Liver (tissue), 9 donors: ENCODE results near the gene SLC12A7. TPM values are rescaled to one million over a fixed set of nuclear protein-coding genes. Genes with fewer than 3 reads are reported as not detected.

ENCODE experiments used
- DNase-seq: peaks from one replicate; pipeline ENCODE4 v3.0.0-alpha.2; 2017; ENCODE audit warnings: low spot score
- H3K27ac ChIP-seq, 2 donors: one replicate each; pipeline ENCODE4 v1.7.0; 2013; ENCODE audit warnings: inconsistent platforms in 2 of 2, low read length in 2 of 2, control low read depth in 1 of 2, low read depth in 1 of 2, mild to moderate bottlenecking in 1 of 2
- H3K27me3 ChIP-seq, 4 donors: one replicate each; pipeline versions ENCODE4 v1.6.1 to v1.7.0; 2013; ENCODE audit warnings: low read length in 3 of 4, inconsistent platforms in 1 of 4, mild to moderate bottlenecking in 1 of 4, moderate library complexity in 1 of 4; ENCODE audit not compliant: control insufficient read depth in 4 of 4, insufficient read depth in 4 of 4
- H3K36me3 ChIP-seq, 4 donors: one replicate each; pipeline versions ENCODE4 v1.6.1 to v1.7.0; 2013; ENCODE audit warnings: low read length in 3 of 4, mild to moderate bottlenecking in 3 of 4, low read depth in 1 of 4, moderate library complexity in 1 of 4; ENCODE audit not compliant: control insufficient read depth in 4 of 4, insufficient read depth in 3 of 4
- H3K4me1 ChIP-seq, 4 donors: one replicate each; pipeline versions ENCODE4 v1.6.1 to v1.7.0; 2013; ENCODE audit warnings: low read length in 3 of 4, mild to moderate bottlenecking in 3 of 4, moderate library complexity in 1 of 4; ENCODE audit not compliant: control insufficient read depth in 4 of 4, insufficient read depth in 4 of 4
- H3K4me3 ChIP-seq, 3 donors: one replicate each; pipeline versions ENCODE4 v1.6.1 to v1.7.0; 2013; ENCODE audit warnings: low read length in 3 of 3, control low read depth in 1 of 3, low read depth in 1 of 3, mild to moderate bottlenecking in 1 of 3
- H3K9ac ChIP-seq, 2 donors: one replicate each; pipeline ENCODE4 v1.7.0; 2013; ENCODE audit warnings: low read length in 2 of 2, mild to moderate bottlenecking in 2 of 2, moderate library complexity in 2 of 2, control low read depth in 1 of 2, low read depth in 1 of 2
- H3K9me3 ChIP-seq, 4 donors: one replicate each; pipeline versions ENCODE4 v1.6.1 to v1.7.0; 2013; ENCODE audit warnings: low read length in 3 of 4; ENCODE audit not compliant: control insufficient read depth in 4 of 4
- EGR1 ChIP-seq, 2 donors: IDR thresholded peaks; 2 replicates each; pipeline ENCODE4 v1.6.1; 2016 to 2018; ENCODE audit warnings: antibody characterized with exemption in 2 of 2, low read depth in 2 of 2
- FOXA1 ChIP-seq: IDR thresholded peaks from 2 replicates; pipeline ENCODE4 v1.6.1; 2016; ENCODE audit warnings: antibody characterized with exemption
- FOXA2 ChIP-seq: IDR thresholded peaks from 2 replicates; pipeline ENCODE4 v1.6.1; 2016; ENCODE audit warnings: antibody characterized with exemption
- GABPA ChIP-seq, 2 donors: IDR thresholded peaks in 1 of 2; conservative IDR thresholded peaks in 1 of 2; 2 replicates each; pipeline ENCODE4 v1.6.1; 2016; ENCODE audit warnings: antibody characterized with exemption in 2 of 2, mild to moderate bottlenecking in 1 of 2, moderate library complexity in 1 of 2
- HNF4A ChIP-seq, 2 donors: conservative IDR thresholded peaks; 2 replicates each; pipeline ENCODE4 v1.6.1; 2016; ENCODE audit warnings: antibody characterized with exemption in 2 of 2, mild to moderate bottlenecking in 2 of 2
- HNF4G ChIP-seq: IDR thresholded peaks from 2 replicates; pipeline ENCODE4 v1.6.1; 2016; ENCODE audit warnings: antibody characterized with exemption
- JUND ChIP-seq, 2 donors: IDR thresholded peaks; 2 replicates each; pipeline ENCODE4 v1.6.1; 2016; ENCODE audit warnings: antibody characterized with exemption in 2 of 2
- NR2F2 ChIP-seq: IDR thresholded peaks from 2 replicates; pipeline ENCODE4 v1.6.1; 2016; ENCODE audit warnings: antibody characterized with exemption
- RAD21 ChIP-seq, 2 donors: IDR thresholded peaks; 2 replicates each; pipeline ENCODE4 v1.6.1; 2016; ENCODE audit warnings: antibody characterized with exemption in 2 of 2, mild to moderate bottlenecking in 2 of 2
- RXRA ChIP-seq, 2 donors: IDR thresholded peaks; 2 replicates each; pipeline ENCODE4 v1.6.1; 2017 to 2018; ENCODE audit warnings: antibody characterized with exemption in 2 of 2, mild to moderate bottlenecking in 1 of 2
- SP1 ChIP-seq: IDR thresholded peaks from 2 replicates; pipeline ENCODE4 v1.6.1; 2018; ENCODE audit warnings: antibody characterized with exemption, mild to moderate bottlenecking
- TAF1 ChIP-seq: conservative IDR thresholded peaks from 2 replicates; pipeline ENCODE4 v1.6.1; 2016; ENCODE audit warnings: antibody characterized with exemption, mild to moderate bottlenecking
- WGBS: extraction: QIAGEN DNeasy Blood & Tissue Kit; methylation state at CpG from one replicate; pipeline ENCODE4 v1.1.7; 2013; 5-methylcytosine and 5-hydroxymethylcytosine counted together
- polyA plus RNA-seq, 2 donors: library from polyadenylated mRNA; stranded (reverse) in 1 of 2; unstranded in 1 of 2; fragments of 200-250 nt in 1 of 2; fragments of >200 nt in 1 of 2; fragmentation: Nextera tagmentation in 1 of 2; extraction: Ambion mirVana in 1 of 2; gene quantifications; one replicate each; pipeline versions ENCODE4 v1.2.1 to v1.2.3, GENCODE V29; 2013 to 2015
- total RNA-seq, 2 donors: library from RNA; depleted of rRNA; stranded (reverse); fragments of >200 nt; gene quantifications; one replicate each; pipeline ENCODE4 v1.2.3, GENCODE V29; 2014
- TF ChIP-seq, protein P1 (sequence below): IDR thresholded peaks from 2 replicates; pipeline ENCODE4 v1.6.1; 2016; ENCODE audit warnings: antibody characterized with exemption
- TF ChIP-seq, protein P2 (sequence below): IDR thresholded peaks from 2 replicates; pipeline ENCODE4 v1.6.1; 2016; ENCODE audit warnings: antibody characterized with exemption
- TF ChIP-seq, protein P3 (sequence below): IDR thresholded peaks from 2 replicates; pipeline ENCODE4 v1.6.1; 2016; ENCODE audit warnings: antibody characterized with exemption, mild to moderate bottlenecking
- TF ChIP-seq, protein P4 (sequence below): fragments of 150-350 bp; IDR thresholded peaks from 2 replicates; pipeline ENCODE4 v1.5.1; 2017; ENCODE audit warnings: improper control_type of control experiment, low read depth, low read length; ENCODE audit not compliant: missing input control
- TF ChIP-seq, protein P5 (sequence below): IDR thresholded peaks from 2 replicates; pipeline ENCODE4 v1.6.1; 2016; ENCODE audit warnings: antibody characterized with exemption
- donor health status: healthy.
- donor health status: healthy.
- donor health status: healthy.
- donor health status: healthy.
- donor health status: healthy.

Gene SLC12A7
- total and polyA plus RNA-seq, 4 donors, result 12.3 to 64.2 (median 28.9) TPM

DNA sequence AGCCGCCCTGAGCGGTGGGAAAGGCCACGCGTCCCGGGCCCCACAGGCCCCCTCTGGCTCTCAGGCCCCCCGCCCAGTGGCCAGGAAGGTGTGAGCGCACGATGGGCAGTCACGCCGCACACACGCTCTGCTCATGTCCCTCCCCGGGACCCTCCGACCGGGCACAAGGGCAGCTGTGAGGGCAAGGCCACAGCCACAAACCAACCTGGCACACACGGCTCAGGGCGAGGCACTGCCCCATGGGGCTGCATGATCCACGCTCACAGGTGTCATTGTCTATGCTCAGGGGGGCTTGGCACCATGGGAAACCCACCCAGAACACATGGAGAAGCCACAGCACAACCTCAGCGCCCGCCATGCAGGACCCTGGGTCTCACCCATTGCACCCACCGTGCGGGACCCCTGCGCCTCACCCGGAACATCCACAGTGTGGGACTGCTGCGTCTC lies 51.3 kb downstream of the SLC12A7 start:
- no peak for DNase-seq

More for the DNA sequence above, 51.3 kb downstream of the SLC12A7 start:
- H3K9ac ChIP-seq, result no peak overlapping the region
- no peaks in the 10 kb centered on the region for H3K9me3 ChIP-seq
- TF ChIP-seq RAD21 (IDR thresholded peaks at IDR 0.05) (no peak), HNF4G (no peak), FOXA2 (no peak), TAF1 (no peak), JUND (IDR thresholded peaks at IDR 0.05) (no peak), HNF4A (conservative IDR thresholded peaks at IDR 0.05) (no peak), SP1 (no peak), FOXA1 (no peak), RXRA (IDR thresholded peaks at IDR 0.05) (no peak), GABPA (IDR thresholded peaks at IDR 0.05 in 1 of 2, conservative IDR thresholded peaks at IDR 0.05 in 1 of 2) (no peak), EGR1 (IDR thresholded peaks at IDR 0.05; ENCODE audit: low read depth in 2 of 2) (no peak), NR2F2 (no peak)
- TF ChIP-seq, protein P1, sequence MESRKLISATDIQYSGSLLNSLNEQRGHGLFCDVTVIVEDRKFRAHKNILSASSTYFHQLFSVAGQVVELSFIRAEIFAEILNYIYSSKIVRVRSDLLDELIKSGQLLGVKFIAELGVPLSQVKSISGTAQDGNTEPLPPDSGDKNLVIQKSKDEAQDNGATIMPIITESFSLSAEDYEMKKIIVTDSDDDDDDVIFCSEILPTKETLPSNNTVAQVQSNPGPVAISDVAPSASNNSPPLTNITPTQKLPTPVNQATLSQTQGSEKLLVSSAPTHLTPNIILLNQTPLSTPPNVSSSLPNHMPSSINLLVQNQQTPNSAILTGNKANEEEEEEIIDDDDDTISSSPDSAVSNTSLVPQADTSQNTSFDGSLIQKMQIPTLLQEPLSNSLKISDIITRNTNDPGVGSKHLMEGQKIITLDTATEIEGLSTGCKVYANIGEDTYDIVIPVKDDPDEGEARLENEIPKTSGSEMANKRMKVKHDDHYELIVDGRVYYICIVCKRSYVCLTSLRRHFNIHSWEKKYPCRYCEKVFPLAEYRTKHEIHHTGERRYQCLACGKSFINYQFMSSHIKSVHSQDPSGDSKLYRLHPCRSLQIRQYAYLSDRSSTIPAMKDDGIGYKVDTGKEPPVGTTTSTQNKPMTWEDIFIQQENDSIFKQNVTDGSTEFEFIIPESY, result no peak
- TF ChIP-seq, protein P2, sequence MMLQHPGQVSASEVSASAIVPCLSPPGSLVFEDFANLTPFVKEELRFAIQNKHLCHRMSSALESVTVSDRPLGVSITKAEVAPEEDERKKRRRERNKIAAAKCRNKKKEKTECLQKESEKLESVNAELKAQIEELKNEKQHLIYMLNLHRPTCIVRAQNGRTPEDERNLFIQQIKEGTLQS, result no peak
- TF ChIP-seq, protein P3, sequence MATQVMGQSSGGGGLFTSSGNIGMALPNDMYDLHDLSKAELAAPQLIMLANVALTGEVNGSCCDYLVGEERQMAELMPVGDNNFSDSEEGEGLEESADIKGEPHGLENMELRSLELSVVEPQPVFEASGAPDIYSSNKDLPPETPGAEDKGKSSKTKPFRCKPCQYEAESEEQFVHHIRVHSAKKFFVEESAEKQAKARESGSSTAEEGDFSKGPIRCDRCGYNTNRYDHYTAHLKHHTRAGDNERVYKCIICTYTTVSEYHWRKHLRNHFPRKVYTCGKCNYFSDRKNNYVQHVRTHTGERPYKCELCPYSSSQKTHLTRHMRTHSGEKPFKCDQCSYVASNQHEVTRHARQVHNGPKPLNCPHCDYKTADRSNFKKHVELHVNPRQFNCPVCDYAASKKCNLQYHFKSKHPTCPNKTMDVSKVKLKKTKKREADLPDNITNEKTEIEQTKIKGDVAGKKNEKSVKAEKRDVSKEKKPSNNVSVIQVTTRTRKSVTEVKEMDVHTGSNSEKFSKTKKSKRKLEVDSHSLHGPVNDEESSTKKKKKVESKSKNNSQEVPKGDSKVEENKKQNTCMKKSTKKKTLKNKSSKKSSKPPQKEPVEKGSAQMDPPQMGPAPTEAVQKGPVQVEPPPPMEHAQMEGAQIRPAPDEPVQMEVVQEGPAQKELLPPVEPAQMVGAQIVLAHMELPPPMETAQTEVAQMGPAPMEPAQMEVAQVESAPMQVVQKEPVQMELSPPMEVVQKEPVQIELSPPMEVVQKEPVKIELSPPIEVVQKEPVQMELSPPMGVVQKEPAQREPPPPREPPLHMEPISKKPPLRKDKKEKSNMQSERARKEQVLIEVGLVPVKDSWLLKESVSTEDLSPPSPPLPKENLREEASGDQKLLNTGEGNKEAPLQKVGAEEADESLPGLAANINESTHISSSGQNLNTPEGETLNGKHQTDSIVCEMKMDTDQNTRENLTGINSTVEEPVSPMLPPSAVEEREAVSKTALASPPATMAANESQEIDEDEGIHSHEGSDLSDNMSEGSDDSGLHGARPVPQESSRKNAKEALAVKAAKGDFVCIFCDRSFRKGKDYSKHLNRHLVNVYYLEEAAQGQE, result no peak
- TF ChIP-seq, protein P4, sequence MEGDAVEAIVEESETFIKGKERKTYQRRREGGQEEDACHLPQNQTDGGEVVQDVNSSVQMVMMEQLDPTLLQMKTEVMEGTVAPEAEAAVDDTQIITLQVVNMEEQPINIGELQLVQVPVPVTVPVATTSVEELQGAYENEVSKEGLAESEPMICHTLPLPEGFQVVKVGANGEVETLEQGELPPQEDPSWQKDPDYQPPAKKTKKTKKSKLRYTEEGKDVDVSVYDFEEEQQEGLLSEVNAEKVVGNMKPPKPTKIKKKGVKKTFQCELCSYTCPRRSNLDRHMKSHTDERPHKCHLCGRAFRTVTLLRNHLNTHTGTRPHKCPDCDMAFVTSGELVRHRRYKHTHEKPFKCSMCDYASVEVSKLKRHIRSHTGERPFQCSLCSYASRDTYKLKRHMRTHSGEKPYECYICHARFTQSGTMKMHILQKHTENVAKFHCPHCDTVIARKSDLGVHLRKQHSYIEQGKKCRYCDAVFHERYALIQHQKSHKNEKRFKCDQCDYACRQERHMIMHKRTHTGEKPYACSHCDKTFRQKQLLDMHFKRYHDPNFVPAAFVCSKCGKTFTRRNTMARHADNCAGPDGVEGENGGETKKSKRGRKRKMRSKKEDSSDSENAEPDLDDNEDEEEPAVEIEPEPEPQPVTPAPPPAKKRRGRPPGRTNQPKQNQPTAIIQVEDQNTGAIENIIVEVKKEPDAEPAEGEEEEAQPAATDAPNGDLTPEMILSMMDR, result no peak
- TF ChIP-seq, protein P5, sequence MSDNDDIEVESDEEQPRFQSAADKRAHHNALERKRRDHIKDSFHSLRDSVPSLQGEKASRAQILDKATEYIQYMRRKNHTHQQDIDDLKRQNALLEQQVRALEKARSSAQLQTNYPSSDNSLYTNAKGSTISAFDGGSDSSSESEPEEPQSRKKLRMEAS, result no peak
- H3K4me1 ChIP-seq, result peaks cover 0 to 27% (median 18%) of the 10 kb centered on the region in 4 donors
- WGBS, result 84% methylated on average over 24 of the region's 24 CpGs
- H3K27ac ChIP-seq, result no peak overlapping the region
- peaks cover 7 to 71% (median 37%) of the 10 kb centered on the region in 4 donors for H3K36me3 ChIP-seq
- H3K4me3 ChIP-seq, result no peak overlapping the region
- H3K27me3 ChIP-seq, result no peaks in the 10 kb centered on the region
